Activated T-cell treated with anti-CD3 and anti-CD28 coated beads for 48 hours (primary cell): ENCODE measurements around the gene RUNX2.

Source experiments
- DNase-seq: peaks from one replicate; pipeline ENCODE4 v3.0.0-alpha.2; 2020; ENCODE audit warnings: low read depth

The RUNX2 gene

DNA sequence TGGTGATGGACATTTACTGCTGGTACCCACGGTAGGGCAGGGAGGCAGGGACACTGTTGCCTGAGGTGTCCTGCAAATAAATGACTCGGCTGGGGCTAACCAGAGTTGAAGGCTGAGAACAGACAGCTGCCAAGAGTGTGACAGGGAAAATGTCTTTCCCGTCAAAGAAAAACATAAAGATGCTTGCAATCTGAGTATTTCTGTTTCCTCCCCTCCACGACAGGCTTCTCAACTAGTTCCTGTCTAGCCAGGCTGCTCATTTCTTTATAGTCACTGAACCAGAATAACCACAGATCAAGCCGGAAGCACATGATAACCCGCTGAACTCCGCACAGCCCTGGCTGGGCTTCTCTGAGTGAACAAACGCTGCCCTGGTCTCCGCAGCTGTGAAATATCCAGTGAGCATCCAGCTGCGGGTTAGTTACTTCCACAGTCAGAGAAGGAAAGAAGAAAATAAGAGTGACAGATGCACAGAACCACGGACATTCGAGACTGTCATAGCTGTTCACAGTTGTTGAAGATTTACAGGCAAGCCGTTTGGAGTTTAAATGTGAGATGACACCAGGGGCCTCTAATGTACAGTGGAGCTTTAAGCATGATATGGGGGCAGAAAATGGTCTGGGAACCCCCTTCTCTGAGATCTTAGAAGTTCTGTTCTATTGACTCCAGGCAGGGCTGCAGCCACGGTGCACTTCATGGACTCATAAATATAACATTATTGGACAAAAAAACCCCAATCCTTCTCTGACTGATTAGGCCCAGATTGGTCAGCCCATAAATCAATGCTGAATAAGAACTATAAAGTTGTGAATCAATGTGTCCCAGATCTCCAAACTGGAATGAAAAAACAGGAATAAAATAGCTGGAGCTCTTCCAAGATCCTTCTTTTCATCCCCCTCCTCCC is 349.5 kb downstream of the RUNX2 start:
- peak; percentile 31 for DNase-seq

DNA sequence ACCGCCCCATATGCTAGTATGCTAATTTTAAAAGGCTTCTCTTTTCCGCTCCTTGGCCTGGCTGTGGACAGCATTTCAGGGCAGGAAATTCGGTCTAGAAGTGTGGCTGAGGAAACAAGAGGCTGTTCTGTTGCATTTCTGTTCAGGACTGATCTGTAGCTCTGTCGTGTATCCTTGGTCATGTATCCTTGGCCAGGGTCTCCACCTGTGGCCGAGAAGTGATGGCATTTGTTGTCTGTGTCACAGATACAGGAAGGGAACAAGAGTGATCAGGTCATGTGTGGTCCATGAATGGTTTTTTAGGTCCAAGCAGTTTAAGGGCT is 350.1 kb downstream of the RUNX2 start:
- DNase-seq, result no peak

DNA sequence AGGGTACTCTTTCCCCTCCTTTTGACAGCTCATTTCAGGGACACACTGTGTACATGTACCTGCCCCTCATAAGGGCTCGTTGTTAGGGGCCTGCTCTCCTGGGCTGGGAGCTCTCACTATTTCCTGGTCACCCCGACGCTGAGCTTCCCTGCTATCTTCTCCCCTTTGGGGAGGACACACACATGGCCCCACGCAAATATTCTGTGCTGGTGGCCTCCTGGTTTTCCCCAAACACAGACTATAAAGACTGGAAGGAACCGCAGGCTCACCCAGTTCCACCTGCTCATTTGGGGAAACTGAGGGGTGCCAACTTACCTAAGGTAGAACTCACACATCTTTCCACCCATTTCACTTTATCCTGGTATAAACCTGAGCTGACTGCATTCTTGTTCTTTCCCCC is 351.0 kb downstream of the RUNX2 start:
- DNase-seq, result no peak

DNA sequence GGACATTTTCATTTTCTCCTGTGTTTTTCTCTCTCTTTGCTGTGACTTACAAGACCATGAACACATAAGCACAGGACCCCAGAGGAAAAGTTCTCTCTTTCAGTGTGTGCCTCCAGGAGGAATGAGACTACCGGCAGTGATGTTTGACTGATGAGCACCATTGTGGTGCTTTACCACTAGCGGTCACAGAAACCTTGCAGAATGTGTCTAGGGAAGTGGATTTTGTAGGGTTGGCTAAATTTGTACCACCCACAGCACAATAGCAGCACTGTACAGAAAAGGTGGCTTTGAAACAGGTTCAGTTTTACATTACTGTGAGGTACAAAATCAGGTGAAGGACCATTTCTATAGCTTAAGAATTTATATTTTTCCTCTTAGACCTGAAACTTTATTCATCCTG is 351.5 kb downstream of the RUNX2 start:
- no peak for DNase-seq

DNA sequence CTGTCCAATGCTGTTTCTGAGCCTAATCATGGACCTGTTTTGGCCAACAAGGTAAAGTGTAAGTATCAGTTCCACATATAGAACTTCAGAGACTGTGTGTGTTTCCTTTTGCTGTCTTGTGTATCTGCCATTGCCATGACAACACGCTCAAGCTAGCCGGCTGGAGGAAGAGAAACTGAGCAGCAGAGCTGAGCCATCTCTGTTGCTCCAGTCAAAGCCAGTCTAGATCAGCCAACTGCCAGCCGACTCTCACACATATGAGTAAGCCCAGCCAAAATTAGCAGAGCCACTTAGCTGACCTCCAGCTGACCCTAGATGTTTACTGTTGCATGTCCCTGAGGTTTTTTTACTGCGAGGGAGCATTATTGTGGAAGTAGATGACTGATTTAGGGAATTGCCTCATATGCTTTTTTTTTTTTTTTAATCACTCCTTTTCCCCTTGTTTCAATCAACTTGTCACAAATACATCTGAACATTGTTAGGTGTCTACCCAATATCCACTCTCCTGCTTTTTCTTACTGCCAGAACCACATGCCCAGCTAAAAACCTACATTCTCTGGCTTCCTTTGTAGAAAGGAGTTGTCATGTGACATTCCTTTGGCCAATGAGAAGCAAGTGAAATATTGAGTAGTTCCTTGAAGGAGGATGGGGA is 353.9 kb downstream of the RUNX2 start:
- DNase-seq, result peak; percentile 50

DNA sequence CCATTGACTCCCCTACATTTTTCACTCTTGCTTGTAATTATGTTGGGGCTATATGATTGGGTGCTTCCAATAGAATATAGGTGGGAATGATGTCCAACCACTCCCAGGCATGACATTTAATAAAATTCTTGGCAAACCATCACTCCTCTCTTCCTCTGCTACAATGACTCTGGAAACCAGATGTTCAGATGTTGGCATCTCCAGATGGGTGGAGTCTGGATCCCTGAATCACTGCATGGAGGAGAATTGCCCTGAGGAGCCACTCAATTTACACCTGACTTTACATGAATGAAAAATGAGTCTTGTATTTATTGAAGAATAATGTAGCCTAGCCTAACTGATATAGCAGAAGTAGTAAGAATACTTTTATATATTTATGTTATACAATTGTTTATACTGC is 356.3 kb downstream of the RUNX2 start:
- no peak for DNase-seq

DNA sequence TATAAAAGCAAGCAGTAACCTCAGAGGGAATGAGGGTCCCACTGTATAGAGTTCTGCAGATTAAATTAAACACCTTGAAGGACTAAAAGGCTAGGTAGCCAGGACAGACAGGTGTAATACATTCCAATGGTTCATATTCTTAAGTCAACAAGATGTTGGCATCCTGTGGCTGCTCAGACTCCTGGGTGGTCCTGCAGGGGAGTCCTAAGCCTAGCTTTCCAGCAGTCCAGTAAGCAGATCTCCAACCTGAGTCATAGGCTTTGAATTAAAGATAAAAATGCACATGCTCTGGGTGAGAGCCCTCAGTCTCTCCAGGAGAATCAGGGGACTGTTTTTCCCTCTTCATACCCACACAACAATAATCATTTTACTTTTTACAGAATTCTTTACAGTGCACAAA is 356.9 kb downstream of the RUNX2 start:
- no peak for DNase-seq

DNA sequence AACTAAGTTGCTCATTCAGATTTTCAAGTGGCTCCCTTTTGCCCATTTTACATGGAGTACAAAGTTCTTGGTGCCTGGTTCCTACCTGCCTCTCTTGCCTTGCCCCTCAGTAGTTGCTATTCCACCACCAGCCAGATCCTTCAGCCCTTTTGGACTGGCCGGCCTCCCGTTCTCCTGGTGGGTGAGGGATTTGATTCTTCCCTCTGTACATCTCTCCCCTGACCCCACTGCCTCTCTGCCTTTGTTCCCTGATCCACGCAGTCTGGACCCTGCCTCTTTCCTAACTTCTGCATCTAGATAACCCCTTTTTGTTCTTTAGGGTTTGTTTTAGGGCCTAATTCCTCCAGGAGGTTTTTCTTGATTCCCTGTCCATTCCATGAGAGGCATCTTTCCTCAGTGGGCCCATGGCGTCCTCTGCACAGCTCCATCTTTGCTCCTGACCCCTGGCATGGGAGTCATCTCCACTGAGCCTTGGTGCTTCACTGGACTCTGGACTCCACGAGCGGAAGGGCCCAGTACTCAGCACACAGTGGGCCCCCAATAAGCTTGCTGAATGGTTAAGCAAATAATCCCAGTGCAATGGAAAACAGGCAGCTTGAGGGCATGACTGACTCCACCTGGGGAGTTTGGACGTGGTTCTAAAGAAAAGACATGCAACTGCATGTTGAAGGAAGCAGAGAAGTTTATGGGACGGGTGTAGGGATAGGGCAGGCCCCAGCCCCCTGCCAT is 358.9 kb downstream of the RUNX2 start:
- no peak for DNase-seq

DNA sequence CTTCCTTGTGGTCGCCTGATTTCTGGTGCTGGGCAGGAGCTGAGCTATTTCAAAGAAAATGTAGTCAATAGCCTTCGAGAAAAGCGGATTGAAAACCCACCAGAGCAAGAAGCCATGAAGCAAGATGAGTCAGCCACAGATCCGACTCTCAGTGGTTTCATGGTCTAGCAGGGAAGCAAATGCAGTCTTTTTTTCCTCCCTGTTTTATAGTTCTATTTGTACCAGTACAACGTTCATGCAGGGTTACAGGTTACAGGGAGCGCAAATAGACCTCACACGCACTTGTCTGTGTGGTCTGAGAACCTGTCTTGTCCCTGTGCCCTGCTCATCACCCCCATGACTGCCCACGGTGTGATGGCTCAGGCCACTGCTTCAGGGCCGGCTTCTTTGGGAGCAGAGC is 359.4 kb downstream of the RUNX2 start:
- no peak for DNase-seq

DNA sequence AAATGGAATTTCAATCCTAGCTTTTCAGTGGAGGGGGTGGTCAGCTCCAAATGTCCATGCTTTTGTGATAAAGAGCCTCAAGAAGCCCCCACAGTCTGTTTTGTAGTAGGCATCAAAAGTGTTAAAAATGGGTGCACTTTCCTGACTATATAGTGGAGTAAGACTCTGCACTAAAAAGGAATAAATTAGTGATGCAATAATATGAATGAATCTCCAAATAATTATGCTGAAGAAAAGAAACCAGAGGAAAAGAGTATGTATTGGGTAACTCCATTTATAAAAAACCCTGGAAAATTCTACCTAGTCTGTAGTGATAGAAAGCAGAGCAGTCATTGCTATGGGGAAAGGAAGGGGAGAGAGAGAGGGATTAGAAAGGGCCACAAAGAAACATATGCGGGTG is 360.1 kb downstream of the RUNX2 start:
- no peak for DNase-seq

DNA sequence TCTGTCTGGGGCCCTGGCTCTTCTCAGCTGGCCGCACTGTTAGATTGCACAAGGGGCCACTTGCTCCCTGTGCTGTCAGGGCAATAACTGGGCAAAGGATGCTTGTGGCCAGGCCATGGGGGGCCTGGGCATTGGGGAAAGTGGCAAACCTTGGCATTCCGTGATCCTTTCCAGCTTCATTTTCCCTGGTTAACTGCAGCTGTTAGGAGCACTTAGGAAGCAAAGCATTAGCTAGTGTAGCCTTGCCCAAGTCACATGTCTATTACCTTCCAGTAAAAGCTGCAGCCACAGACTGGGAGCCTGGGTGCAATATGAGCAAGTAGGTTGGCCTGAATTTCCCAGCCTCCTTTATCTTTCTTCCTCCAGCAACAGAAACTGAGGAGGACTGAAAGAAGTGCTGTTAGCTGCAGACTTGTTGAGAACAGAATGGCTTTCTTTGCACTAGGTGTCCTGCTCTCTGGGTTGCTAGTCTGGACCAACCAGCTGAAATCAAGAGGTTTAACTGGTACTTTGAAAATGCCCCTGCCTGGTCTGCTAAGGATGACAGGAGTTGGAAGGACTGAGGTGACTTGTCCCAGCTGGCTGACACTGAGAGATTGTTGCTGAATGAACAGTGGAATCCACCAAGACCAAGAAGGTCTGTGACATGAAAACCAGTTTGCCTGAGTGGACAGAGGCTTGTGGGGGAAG is 361.9 kb downstream of the RUNX2 start:
- no peak for DNase-seq

DNA sequence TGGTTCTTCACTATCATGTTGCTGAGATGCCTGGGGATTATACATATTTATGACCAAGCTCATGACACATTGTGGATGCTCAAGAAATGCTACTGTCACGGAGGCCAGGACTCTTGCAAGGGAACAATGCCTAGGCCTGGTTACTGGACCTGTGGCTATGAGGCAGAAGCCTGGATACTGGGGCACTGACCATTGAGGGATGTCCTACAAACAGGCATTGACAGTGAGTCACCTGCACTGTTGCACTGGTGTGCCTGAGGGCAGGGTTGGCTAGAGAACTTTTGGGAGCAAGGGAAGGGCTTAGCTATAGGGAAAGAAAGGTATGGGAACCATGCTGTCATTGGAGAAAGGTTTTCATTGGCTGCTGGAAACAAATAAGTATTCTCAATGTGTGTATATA is 362.7 kb downstream of the RUNX2 start:
- DNase-seq, result no peak

DNA sequence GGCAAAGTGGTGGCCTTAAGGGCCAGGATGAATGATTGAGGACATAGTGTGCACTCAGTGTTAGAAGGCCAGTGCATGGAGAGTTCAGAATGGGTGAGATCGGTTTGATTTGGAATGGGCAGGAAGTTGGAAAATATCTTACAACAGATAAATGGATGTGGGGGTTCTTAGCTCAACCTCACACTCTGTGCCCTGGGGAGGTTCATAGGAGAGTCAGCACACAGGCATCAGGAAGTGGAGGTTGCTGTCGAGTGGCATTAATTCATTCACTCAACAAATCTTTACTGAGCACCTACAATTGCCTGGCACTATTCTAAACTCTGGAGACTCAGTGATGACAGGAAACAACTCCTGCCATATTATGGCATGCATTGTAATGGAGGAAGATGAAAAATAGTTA is 363.3 kb downstream of the RUNX2 start:
- no peak for DNase-seq

DNA sequence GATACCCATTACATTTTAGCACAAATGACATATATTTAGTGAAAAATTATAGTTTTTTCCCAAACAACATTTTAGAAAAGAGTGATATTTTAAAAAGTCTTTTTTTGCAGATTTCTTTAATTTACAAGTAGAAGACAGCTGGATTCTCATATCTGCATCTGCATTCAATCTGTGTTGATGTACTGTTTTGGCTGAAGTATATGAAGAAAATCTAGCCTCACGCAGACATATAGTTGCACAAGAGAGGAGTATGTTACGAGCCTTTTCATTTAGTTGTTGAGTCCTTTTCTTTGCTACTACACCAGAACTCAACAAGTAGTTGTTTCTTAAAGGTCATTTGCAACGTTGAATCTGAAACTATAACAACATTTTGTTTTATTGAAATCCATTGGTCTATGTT is 363.9 kb downstream of the RUNX2 start:
- DNase-seq, result no peak

DNA sequence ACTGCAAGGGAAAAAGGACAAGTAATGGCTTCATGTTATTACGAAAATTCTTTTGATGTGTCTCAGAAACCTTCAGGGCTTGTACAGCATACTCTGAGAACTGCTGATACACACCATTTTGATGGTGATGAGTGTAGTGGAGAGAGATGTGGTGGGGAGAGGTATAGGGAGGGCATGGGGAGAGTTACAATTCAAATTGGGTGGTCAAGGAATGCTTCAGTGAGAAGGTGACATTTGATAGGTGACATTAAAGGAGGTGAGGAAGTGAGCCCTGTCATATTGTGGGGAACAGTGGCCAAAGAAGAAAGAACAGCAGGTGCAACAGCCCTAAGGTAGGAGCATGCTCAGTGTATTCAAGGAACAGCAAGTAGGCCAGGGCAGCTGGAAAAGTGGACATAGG is 368.6 kb downstream of the RUNX2 start:
- DNase-seq, result no peak

DNA sequence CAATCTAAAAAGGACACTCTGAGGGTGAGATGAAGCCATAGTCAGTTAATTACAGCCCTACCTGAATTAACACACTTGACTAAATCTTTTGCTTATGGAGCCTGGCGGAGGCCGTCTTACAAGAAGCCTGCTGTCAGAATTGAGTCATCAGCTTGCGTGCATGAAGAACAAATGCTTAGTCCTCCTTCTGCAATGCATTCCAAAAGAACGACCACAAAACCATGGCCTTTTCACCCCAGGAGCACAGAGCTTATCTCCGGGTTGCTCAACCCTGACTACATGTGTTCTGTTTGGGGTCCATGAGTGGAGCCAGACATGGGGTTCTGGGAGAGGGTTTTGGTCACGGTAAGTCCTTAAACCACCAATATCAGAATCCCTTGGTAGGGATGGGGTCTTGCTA is 369.5 kb downstream of the RUNX2 start:
- no peak for DNase-seq

DNA sequence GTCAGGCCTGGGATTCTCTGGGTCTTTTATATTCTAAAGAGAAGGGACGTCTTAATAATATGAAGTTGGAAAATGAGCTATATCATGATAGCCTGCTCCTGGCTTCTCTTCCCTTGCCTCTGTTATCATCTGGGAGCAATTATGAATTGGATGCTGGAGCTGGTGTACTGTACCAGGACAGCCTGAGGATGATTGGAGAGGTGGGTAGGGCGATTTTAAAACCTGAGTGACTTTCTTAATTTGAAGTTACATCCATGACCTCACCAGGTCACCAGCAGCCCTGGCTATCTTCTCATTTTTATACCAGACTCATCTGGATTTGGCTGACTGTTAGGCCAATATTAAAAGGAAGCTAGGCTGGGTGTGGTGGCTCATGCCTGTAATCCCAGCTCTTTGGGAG is 369.9 kb downstream of the RUNX2 start:
- DNase-seq, result no peak

DNA sequence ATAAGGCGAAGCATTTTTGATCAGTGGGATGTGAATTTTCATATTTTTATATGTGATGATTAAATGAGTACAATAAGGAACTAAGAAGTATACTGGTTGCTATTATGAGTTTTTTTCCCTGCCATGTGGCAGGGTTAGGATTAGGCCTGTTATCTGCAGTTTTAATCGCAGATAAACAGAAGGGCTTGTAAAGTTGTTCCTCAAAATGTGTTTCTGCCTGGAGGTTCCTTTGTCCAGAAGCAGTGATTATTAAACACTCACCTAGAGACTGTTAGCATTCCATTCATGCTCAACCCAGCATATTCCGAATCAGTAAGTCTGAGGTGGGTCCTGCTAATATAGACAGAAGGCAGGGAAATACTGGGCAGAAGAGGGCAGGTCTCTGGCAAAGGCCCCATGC is 371.5 kb downstream of the RUNX2 start:
- no peak for DNase-seq

DNA sequence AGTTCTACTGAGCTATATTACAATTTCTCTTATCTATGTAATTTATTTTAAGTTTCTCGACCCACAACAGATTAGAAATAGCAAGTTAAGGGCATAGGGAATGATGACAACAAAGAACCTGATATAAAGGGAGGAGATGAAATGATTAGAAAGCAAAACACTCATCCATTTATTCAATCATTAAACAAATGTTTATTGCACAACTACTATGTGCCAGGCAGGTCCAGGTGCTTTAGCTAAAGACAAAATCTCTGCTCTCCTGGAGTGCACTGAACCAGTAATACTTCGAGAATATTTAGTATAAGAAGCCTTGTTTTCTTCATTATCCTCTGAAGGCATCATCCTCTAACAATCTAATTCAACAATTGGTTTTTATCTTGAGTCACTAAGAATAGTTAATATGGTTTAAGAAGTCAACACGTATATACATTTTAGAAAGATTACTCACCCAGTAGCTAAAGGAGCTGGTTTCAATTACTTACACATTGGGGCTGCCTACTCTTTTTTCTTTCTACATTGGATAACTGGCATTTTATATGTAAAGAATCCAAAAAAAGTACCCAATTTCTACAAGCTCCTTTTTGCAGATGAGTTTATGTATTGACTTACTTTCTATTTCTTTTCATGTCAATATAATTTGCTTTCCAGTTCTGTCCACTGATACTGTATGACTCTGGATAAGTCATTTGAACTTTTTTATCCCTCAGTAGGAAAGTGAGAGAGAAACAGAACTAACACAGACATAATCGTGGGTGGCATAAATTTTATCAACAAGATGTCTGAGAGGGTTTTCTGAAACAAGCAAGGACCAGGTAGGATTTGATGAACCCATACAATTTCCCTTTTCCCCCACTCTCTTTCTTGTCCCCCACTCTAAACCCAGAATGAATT is 375.0 kb downstream of the RUNX2 start:
- no peak for DNase-seq

DNA sequence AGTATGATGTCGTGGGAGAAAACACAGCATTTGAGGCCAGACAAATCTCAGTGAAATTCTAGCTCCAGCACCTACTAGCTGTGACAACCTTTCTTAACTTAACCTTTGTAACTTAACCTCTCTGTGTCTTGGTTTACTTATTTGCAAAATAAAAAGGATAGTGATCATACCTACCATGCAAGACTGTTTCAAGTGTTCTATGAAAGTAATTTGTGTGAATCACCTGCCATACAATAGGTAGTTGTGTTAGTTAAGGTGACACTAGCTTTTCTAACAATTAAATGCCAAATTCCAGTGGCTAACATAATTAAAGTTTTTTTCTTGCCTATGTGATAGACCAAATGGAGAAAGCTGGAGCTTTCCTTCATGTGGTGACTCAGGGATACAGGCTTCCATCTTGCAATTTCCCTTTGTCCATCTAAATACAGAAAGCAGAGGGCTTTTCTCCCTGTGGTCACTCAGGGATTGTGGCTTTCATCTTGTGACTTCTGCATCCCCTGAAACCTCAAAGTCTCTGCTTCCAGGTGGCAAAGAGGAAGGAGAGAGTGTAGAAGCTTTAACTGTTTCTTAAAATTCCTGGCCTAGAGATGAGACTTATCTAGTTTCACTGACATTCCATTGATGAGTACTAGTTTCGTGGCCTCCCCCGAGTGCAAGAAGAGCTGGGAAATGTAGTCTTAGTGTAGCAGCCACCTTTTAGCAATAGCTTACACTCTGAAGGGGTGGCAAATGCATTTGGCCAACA is 376.1 kb downstream of the RUNX2 start:
- no peak for DNase-seq
